UCSD-AML1 (cell line): Measurements from ENCODE around the gene EVA1C.
"Not testable (repeated sequence)": the region's sequence is repeated elsewhere in the genome, so short reads cannot be mapped to it uniquely, and the experiment has no call there.

Experiments
- DNase-seq: peaks from one replicate; lab custom pipeline; 2025; ENCODE audit not compliant: unreplicated experiment; lab: John Stamatoyannopoulos, UW

EVA1C gene

GRCh38 chr21:32521736-32522355, 109.3 kb downstream of the EVA1C start:
- no peak for DNase-seq

- DNase-seq: no peak
Measured at GRCh38 chr21:32523463-32523862, 111.0 kb downstream of the EVA1C start.

- DNase-seq: no peak
Measured at GRCh38 chr21:32523988-32524719, 111.6 kb downstream of the EVA1C start.

GRCh38 chr21:32525282-32525681, 112.8 kb downstream of the EVA1C start:
- DNase-seq: no peak

- no peak for DNase-seq
Measured at GRCh38 chr21:32529679-32530078, 117.2 kb downstream of the EVA1C start.

GRCh38 chr21:32530809-32531208, 118.3 kb downstream of the EVA1C start:
- DNase-seq: not testable (repeated sequence)

GRCh38 chr21:32531561-32531960, 119.1 kb downstream of the EVA1C start:
- not testable (repeated sequence) for DNase-seq

- no peak for DNase-seq
Measured at GRCh38 chr21:32532636-32533035, 120.1 kb downstream of the EVA1C start.

- no peak for DNase-seq
Measured at GRCh38 chr21:32533053-32533452, 120.5 kb downstream of the EVA1C start.

- DNase-seq: no peak
Measured at GRCh38 chr21:32533611-32534010, 121.1 kb downstream of the EVA1C start.

- DNase-seq: no peak
Measured at GRCh38 chr21:32534113-32534512, 121.6 kb downstream of the EVA1C start.

- DNase-seq: no peak
Measured at GRCh38 chr21:32535612-32536011, 123.1 kb downstream of the EVA1C start.

GRCh38 chr21:32537569-32537881, 125.0 kb downstream of the EVA1C start:
- DNase-seq: no peak

- no peak for DNase-seq
Measured at GRCh38 chr21:32538147-32538792, 125.8 kb downstream of the EVA1C start.

- DNase-seq: no peak
Measured at GRCh38 chr21:32539378-32539777, 126.9 kb downstream of the EVA1C start.

GRCh38 chr21:32543056-32543455, 130.6 kb downstream of the EVA1C start:
- DNase-seq: not testable (repeated sequence)

- DNase-seq: no peak
Measured at GRCh38 chr21:32543975-32544374, 131.5 kb downstream of the EVA1C start.

- DNase-seq: no peak
Measured at GRCh38 chr21:32544697-32545096, 132.2 kb downstream of the EVA1C start.

- DNase-seq: no peak
Measured at GRCh38 chr21:32545948-32546441, 133.5 kb downstream of the EVA1C start.

GRCh38 chr21:32547018-32547417, 134.5 kb downstream of the EVA1C start:
- DNase-seq: no peak

- no peak for DNase-seq
Measured at GRCh38 chr21:32548978-32549377, 136.5 kb downstream of the EVA1C start.

GRCh38 chr21:32549440-32549839, 136.9 kb downstream of the EVA1C start:
- DNase-seq: no peak
